RWPE2 (cell line): ENCODE data around the gene HAL.

ENCODE experiments used
- ATAC-seq: fragments of 200-7000 bp; cut with Tn5 transposase; 3 replicates; pipeline ENCODE4 v1.9.1; 2021; ENCODE audit warnings: low read depth
- DNase-seq: peaks from one replicate; pipeline ENCODE4 v3.0.0-alpha.2; 2020; ENCODE audit warnings: low spot score
- H3K27ac ChIP-seq: fragments of 450-650 bp; 2 replicates; pipeline ENCODE4 v1.5.1; 2017; ENCODE audit warnings: mild to moderate bottlenecking; ENCODE audit not compliant: poor library complexity, severe bottlenecking
- H3K27me3 ChIP-seq: fragments of 250-450 bp; sonication (Bioruptor Pico); 2 replicates; pipeline ENCODE4 v1.5.1; 2021; ENCODE audit warnings: mild to moderate bottlenecking, moderate library complexity; ENCODE audit not compliant: insufficient read depth, poor library complexity, severe bottlenecking
- H3K36me3 ChIP-seq: fragments of 250-450 bp; sonication (Bioruptor Pico); 2 replicates; pipeline ENCODE4 v1.5.1; 2020; ENCODE audit warnings: low read depth, mild to moderate bottlenecking, moderate library complexity
- H3K4me1 ChIP-seq: fragments of 250-450 bp; sonication (Bioruptor Pico); 2 replicates; pipeline ENCODE4 v1.5.1; 2021; ENCODE audit warnings: mild to moderate bottlenecking, moderate library complexity; ENCODE audit not compliant: insufficient read depth, poor library complexity, severe bottlenecking
- H3K4me3 ChIP-seq: fragments of 250-450 bp; sonication (Bioruptor Pico); 2 replicates; pipeline ENCODE4 v1.5.1; 2021; ENCODE audit warnings: mild to moderate bottlenecking, moderate library complexity; ENCODE audit not compliant: severe bottlenecking
- H3K9me3 ChIP-seq: fragments of 250-450 bp; sonication (Bioruptor Pico); 2 replicates; pipeline ENCODE4 v1.5.1; 2021; ENCODE audit warnings: mild to moderate bottlenecking, moderate library complexity; ENCODE audit not compliant: severe bottlenecking
- TF ChIP-seq, protein P1 (sequence below): fragments of 450-650 bp; IDR thresholded peaks from one replicate; pipeline ENCODE4 v1.5.1; 2017; ENCODE audit warnings: mild to moderate bottlenecking, moderate library complexity; ENCODE audit not compliant: poor library complexity, severe bottlenecking

Gene HAL, protein sequence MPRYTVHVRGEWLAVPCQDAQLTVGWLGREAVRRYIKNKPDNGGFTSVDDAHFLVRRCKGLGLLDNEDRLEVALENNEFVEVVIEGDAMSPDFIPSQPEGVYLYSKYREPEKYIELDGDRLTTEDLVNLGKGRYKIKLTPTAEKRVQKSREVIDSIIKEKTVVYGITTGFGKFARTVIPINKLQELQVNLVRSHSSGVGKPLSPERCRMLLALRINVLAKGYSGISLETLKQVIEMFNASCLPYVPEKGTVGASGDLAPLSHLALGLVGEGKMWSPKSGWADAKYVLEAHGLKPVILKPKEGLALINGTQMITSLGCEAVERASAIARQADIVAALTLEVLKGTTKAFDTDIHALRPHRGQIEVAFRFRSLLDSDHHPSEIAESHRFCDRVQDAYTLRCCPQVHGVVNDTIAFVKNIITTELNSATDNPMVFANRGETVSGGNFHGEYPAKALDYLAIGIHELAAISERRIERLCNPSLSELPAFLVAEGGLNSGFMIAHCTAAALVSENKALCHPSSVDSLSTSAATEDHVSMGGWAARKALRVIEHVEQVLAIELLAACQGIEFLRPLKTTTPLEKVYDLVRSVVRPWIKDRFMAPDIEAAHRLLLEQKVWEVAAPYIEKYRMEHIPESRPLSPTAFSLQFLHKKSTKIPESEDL

DNA sequence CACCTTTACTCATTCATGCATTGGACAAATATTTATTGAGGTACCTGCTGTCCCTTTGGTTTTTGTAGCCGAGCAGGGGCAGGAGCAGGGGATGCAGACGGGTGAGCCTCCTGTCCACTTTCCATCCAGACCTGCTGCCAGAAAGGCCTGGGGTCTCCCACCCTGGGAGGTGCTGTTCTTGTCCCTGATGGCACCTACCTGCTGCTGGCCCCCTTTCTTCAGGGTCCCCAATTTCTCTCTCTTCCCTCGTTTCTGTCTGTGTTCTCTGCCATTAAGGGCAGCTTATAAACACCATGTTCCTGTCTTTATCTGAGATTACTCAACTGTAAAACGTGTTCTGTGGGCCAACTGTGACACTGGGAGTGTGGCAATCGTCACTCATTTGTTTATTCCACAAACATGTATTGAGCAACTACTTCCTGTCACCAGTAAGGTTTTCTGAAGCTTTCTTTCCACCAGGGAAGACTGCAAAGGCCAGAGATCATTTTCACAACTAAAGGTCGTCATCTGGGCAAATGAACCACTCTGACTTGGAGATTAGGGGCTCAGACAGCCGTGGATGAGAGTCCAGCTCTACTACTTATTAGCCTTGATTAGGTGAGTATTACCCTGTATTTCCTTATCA, at the start of gene HAL:
Gene HAL, minus strand, starts transcription at position 311 of the 625 bp plus-strand sequence. CDS start 434 bp downstream, outside the sequence.
- TF ChIP-seq, protein P1, sequence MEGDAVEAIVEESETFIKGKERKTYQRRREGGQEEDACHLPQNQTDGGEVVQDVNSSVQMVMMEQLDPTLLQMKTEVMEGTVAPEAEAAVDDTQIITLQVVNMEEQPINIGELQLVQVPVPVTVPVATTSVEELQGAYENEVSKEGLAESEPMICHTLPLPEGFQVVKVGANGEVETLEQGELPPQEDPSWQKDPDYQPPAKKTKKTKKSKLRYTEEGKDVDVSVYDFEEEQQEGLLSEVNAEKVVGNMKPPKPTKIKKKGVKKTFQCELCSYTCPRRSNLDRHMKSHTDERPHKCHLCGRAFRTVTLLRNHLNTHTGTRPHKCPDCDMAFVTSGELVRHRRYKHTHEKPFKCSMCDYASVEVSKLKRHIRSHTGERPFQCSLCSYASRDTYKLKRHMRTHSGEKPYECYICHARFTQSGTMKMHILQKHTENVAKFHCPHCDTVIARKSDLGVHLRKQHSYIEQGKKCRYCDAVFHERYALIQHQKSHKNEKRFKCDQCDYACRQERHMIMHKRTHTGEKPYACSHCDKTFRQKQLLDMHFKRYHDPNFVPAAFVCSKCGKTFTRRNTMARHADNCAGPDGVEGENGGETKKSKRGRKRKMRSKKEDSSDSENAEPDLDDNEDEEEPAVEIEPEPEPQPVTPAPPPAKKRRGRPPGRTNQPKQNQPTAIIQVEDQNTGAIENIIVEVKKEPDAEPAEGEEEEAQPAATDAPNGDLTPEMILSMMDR, result no peak
- no peak within 1 kb of the TSS for H3K27ac ChIP-seq
- H3K4me3 ChIP-seq, result no peak within 1 kb of the TSS
- ATAC-seq (no peak), DNase-seq (no peak)
- H3K4me1 ChIP-seq, result no peaks in the 10 kb centered on the region
- no peaks in the 10 kb centered on the region for H3K27me3 ChIP-seq
- no peaks in the 10 kb centered on the region for H3K9me3 ChIP-seq
- H3K36me3 ChIP-seq, result peaks cover 8% of the 10 kb centered on the region; the same call in 1 of the 2 replicates

DNA sequence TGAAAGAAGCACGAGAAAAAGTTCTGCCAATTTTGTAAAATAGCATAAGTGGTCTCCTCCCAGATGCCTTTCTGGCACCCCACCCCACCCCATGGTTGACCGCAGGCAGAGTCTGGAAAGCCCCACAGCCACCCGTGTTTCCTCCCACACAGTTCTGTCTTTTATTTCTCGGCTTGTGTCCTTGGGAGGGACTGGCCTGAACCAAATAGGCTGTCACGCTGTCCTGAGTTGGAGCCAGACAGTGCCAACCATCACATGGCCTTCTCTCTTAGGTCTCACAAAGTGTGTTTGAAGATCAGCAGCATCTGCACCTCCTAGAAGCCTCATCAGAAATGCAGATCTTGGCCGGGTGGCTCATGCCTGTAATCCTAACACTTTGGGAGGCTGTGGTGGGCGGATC, 49.4 kb upstream of the HAL start:
- ATAC-seq, result no peak
- H3K27me3 ChIP-seq, result no peaks in the 10 kb centered on the region
- H3K27ac ChIP-seq, result no peak overlapping the region
- DNase-seq, result no peak
- no peaks in the 10 kb centered on the region for H3K36me3 ChIP-seq
- TF ChIP-seq, protein P1, result no peak
- no peaks in the 10 kb centered on the region for H3K9me3 ChIP-seq
- H3K4me1 ChIP-seq, result peaks cover 32% of the 10 kb centered on the region
- H3K4me3 ChIP-seq, result no peak overlapping the region

DNA sequence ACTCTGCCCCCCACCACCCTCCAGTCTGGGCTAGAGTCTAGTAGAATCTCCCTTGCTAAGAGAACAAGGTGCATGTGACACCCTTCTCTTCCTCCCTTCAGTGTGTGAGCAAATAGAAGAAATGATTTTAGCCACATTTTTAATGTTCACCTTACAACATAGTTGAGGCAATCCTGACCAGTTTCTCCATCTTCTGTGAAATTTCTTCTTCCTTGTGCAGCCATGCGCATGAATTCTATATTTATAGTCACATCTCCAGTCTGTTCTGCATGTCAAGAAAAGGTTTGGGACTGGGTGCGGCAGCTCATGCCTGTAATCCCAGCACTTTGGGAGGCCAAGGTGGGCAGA, 48.8 kb upstream of the HAL start:
- Histone ChIP-seq H3K36me3 (no peaks in the 10 kb centered on the region), H3K4me3 (no peak overlapping the region), H3K27me3 (no peaks in the 10 kb centered on the region), H3K4me1 (peaks cover 32% of the 10 kb centered on the region), H3K27ac (no peak overlapping the region), H3K9me3 (no peaks in the 10 kb centered on the region)
- ATAC-seq (no peak), DNase-seq (no peak)
- TF ChIP-seq, protein P1, result no peak

DNA sequence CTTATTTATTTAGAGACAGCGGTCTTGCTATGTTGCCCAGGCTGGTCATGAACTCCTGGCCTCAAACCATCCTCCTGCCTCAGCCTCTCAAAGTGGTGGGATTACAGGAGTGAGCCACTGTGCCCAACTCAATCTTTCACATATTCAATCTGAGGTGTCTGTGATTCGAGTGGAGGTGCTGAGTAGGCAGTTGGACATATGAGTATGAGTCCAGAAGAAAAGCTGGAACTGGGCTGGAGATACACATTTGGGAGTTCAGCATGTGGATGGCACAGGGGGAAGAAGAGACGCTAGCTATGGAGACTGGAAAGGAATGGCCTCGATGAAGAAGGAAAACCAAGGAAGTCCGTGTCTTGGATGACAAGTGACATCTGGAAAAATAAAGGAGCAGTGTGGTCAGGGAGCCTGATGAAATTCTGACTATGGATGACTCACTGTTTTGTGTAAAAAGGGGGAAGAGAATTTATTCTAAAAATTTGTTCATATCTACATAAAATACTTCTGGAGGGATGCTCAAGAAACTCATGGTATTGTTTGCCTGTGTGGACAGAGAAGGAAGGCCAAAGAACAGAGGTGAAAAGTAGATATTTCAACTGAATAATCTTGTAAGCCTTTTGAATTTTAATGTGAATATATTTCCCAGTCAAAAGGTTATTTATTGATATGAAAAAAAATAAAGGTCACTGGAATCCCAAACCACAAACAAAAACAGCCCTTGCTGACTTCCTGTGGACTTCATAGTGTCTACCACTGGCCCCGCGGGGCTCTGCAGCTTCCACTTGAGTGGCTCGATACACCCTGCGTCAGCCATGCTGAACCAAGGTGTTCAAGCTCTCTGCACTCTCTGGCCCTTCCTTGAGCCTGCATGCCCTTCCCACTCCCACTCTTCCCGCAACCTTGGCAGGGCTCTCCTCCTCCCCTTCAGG, 48.1 kb upstream of the HAL start:
- no peak overlapping the region for H3K4me3 ChIP-seq
- peaks cover 32% of the 10 kb centered on the region for H3K4me1 ChIP-seq
- no peaks in the 10 kb centered on the region for H3K27me3 ChIP-seq
- no peaks in the 10 kb centered on the region for H3K36me3 ChIP-seq
- TF ChIP-seq, protein P1, result no peak
- ATAC-seq, result no peak
- H3K9me3 ChIP-seq, result no peaks in the 10 kb centered on the region
- DNase-seq, result no peak
- no peak overlapping the region for H3K27ac ChIP-seq
